ENCODE data around the gene RXRB.

The RXRB gene

DNA sequence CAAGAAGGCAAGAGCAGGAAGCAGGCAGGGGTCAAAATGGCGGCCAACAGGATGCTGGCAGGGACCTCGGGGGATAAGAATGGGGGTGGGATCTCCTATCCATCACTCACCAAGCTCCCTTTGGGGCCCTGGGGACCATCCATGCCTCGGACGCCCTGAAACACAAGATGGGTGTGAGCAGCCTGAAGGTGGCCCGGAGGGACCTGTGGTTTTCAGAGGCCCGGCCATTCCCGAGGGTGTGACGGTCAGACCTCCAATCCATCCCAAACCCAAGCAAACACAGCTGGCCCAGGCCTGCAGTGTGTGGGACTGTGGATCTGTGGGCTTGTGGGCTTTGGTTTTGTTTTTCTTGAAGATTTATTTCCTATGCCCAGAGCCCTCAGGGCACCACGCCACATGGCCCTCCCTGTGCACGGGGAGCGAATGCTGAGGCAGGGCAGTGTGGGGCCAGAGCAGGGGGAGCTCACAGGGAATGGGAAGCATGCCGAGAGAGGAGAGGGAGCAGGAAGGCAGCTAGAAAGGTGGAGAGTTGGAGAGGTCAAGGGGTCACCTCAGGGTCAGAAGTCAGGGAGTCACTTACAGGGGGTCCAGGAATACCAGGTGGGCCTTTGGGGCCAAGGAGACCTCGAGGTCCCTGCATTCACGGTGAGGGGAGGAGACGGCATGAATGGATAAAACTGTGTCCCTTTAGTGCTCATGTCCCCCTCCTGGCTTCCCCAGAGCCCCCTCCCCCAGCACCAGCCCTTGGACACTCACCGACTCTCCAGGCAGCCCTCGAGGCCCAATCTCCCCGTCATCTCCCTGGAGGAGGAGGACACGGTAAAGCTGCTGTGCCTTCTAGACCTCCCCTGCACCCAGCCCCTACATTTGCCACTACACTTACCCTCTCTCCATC, 22.7 kb downstream of the RXRB start:
- H3K27ac ChIP-seq (ENCODE audit: extremely low read depth, low read depth, low read length), result no peak overlapping the region
- CTCF ChIA-PET, result interaction anchor here (0.6 to 1.0 kb wide), 2 partner anchors 20 kb away, joined by 3 read pairs; no protein-coding TSS in a partner anchor
- POLR2A ChIA-PET, result interaction anchor here (0.6 kb wide), 1 partner anchor 22 kb away, joined by 3 read pairs; no protein-coding TSS in a partner anchor

DNA sequence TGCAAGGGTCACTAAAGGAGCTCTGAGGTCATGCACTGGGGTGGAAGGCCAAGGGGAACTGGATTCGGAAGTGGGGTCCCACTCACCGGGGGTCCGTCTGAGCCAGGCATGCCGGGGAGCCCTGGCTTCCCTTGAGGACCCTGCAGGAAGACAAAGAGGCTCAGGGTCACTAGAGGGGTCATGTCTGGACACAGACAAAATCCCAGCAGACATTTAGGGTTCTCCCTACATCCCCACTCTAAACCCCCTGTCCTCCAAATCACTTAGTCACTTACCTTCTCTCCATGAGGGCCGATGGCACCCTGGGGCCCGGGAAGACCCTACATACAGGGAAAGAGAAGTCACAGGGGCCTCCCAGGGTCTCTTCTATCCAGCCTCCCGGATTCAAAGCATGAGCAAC, 23.6 kb downstream of the RXRB start:
- ChIA-PET POLR2A (no interaction called here), CTCF (interaction anchor here (0.6 to 1.0 kb wide), 3 partner anchors 14 to 29 kb away, joined by 3 to 4 read pairs (median 3); no protein-coding TSS in a partner anchor)
- no peaks in the 10 kb centered on the region for H3K9me3 ChIP-seq (ENCODE audit: control insufficient read depth, insufficient read depth, low read depth, low read length)
- no peak for TF ChIP-seq ZNF843 (tag by site-specific recombination; IDR thresholded peaks at IDR 0.05)
- no peaks in the 10 kb centered on the region for H3K36me3 ChIP-seq (ENCODE audit: control insufficient read depth in 2 of 2, insufficient read depth in 1 of 2, low read length in 2 of 2)
- no peak overlapping the region for H3K4me3 ChIP-seq (ENCODE audit: low read depth, low read length)
- no peak overlapping the region for H3K27ac ChIP-seq (ENCODE audit: extremely low read depth, low read depth, low read length)
- H3K4me1 ChIP-seq (ENCODE audit: control insufficient read depth, insufficient read depth, low read length), result no peaks in the 10 kb centered on the region

More for the DNA sequence above, 22.7 kb downstream of the RXRB start:
- Histone ChIP-seq H3K9me3 (ENCODE audit: control insufficient read depth, insufficient read depth, low read depth, low read length) (no peaks in the 10 kb centered on the region), H3K4me3 (ENCODE audit: low read depth, low read length) (no peak overlapping the region), H3K36me3 (ENCODE audit: control insufficient read depth in 2 of 2, insufficient read depth in 1 of 2, low read length in 2 of 2) (no peaks in the 10 kb centered on the region), H3K4me1 (ENCODE audit: control insufficient read depth, insufficient read depth, low read length) (no peaks in the 10 kb centered on the region)
- no peak for TF ChIP-seq ZBTB7A (tag by site-specific recombination; IDR thresholded peaks at IDR 0.05; ENCODE audit: low read depth)
- peak; percentile 51 for TF ChIP-seq BCL11A (tag by site-specific recombination; IDR thresholded peaks at IDR 0.05; ENCODE audit: low read depth)
- TF ChIP-seq BCL11B (tag by site-specific recombination; IDR thresholded peaks at IDR 0.05; ENCODE audit: low read depth), result 0 out of 2 replicates have a peak, but pooled peaks have one; percentile 60
- TF ChIP-seq ZNF830 (tag by site-specific recombination; IDR thresholded peaks at IDR 0.05; ENCODE audit: low read depth), result no peak

DNA sequence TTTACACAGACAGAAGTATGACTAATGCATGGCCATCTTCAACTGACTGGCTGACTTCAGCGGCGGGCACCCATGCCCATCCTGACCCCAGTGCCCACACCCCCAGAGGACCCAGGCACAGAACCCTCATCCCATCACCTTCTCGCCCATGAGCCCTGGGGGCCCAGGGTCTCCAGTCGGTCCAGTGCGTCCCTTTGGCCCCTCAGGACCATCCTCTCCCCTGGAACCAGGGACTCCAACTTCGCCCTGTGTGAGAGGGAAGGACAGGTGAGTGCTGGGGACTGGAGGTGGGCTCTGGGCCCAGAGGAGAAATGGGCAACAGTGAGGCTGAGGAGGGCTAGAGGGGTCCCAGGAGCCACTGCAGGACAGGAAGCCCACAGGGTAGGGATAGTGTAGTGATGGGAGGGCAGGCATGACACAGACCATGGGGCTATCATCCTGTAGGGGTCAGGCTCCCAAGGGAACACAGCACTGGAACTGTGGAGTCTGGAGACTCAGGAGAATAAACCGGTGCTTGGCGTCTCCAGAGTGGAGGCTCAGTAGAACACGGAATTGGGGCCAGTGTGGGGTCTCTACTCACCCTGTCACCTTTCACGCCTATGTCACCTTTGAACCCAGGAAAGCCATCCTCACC, 24.9 kb downstream of the RXRB start:
- TF ChIP-seq KLF7 (tag by site-specific recombination; IDR thresholded peaks at IDR 0.05; ENCODE audit: borderline replicate concordance), result no peak
- TF ChIP-seq, protein P1, sequence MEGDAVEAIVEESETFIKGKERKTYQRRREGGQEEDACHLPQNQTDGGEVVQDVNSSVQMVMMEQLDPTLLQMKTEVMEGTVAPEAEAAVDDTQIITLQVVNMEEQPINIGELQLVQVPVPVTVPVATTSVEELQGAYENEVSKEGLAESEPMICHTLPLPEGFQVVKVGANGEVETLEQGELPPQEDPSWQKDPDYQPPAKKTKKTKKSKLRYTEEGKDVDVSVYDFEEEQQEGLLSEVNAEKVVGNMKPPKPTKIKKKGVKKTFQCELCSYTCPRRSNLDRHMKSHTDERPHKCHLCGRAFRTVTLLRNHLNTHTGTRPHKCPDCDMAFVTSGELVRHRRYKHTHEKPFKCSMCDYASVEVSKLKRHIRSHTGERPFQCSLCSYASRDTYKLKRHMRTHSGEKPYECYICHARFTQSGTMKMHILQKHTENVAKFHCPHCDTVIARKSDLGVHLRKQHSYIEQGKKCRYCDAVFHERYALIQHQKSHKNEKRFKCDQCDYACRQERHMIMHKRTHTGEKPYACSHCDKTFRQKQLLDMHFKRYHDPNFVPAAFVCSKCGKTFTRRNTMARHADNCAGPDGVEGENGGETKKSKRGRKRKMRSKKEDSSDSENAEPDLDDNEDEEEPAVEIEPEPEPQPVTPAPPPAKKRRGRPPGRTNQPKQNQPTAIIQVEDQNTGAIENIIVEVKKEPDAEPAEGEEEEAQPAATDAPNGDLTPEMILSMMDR (tag by site-specific recombination; IDR thresholded peaks at IDR 0.05), result 0 out of 2 replicates have a peak, but pooled peaks have one; percentile 36
- Histone ChIP-seq H3K36me3 (ENCODE audit: control insufficient read depth in 2 of 2, insufficient read depth in 1 of 2, low read length in 2 of 2) (no peaks in the 10 kb centered on the region), H3K27ac (ENCODE audit: extremely low read depth, low read depth, low read length) (no peak overlapping the region), H3K4me1 (ENCODE audit: control insufficient read depth, insufficient read depth, low read length) (no peaks in the 10 kb centered on the region), H3K4me3 (ENCODE audit: low read depth, low read length) (no peak overlapping the region), H3K9me3 (ENCODE audit: control insufficient read depth, insufficient read depth, low read depth, low read length) (no peaks in the 10 kb centered on the region)
- POLR2A ChIA-PET, result no interaction called here
- CTCF ChIA-PET, result interaction anchor here (0.7 to 2.1 kb wide), 6 partner anchors 20 to 161 kb away, joined by 3 to 7 read pairs (median 3); no protein-coding TSS in a partner anchor

DNA sequence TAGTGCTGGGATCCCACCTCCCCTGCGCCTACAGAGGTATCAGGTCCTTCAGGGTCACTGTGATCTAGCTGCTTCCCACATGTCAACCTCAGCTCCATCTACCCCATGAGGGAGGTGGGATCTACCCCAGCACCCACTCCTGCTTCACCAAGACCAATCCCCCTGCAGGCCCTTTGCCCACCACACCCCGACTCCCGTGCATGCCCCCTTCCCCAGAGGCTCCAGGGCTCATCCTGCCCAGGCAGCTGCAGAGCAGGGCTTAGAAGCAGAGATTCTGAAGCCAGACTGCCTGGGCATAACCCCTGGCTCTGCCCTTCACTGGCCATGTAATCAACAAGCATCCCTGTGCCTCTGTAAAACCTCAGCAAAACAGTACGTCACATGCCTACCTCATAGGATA, 25.7 kb downstream of the RXRB start:
- H3K27ac ChIP-seq (ENCODE audit: extremely low read depth, low read depth, low read length), result no peak overlapping the region
- no peaks in the 10 kb centered on the region for H3K36me3 ChIP-seq (ENCODE audit: control insufficient read depth in 2 of 2, insufficient read depth in 1 of 2, low read length in 2 of 2)
- CTCF ChIA-PET, result interaction anchor here (0.7 to 2.1 kb wide), 10 partner anchors 17 to 160 kb away, joined by 3 to 10 read pairs (median 3); no protein-coding TSS in a partner anchor
- POLR2A ChIA-PET, result interaction anchor here (1.4 kb wide), 1 partner anchor 23 kb away, joined by 3 read pairs; no protein-coding TSS in a partner anchor
- no peak overlapping the region for H3K4me3 ChIP-seq (ENCODE audit: low read depth, low read length)
- H3K9me3 ChIP-seq (ENCODE audit: control insufficient read depth, insufficient read depth, low read depth, low read length), result no peaks in the 10 kb centered on the region
- TF ChIP-seq KLF1 (tag by site-specific recombination; IDR thresholded peaks at IDR 0.05) (no peak), ZBTB8A (tag by site-specific recombination; IDR thresholded peaks at IDR 0.05) (no peak)
- H3K4me1 ChIP-seq (ENCODE audit: control insufficient read depth, insufficient read depth, low read length), result no peaks in the 10 kb centered on the region
